GM10248 (cell line): ENCODE measurements around the gene ADCY10.
"Not testable (repeated sequence)": the region's sequence is repeated elsewhere in the genome, so short reads cannot be mapped to it uniquely, and the experiment has no call there.

Source experiments
- CTCF ChIA-PET: fragments of 300-600 bp; sonication (Branson Sonifier 250); formaldehyde crosslinking; extraction: SDS; loops from one replicate; lab custom pipeline; 2021; ENCODE audit warnings: antibody characterized with exemption; lab: Yijun Ruan, JAX
- POLR2A ChIA-PET: fragments of 350-650 bp; sonication (Branson Sonifier 250); formaldehyde crosslinking; extraction: SDS; loops from one replicate; lab custom pipeline; 2020; ENCODE audit warnings: antibody characterized with exemption; lab: Yijun Ruan, JAX
- DNase-seq: peaks from one replicate; pipeline ENCODE4 v3.0.0; 2012; ENCODE audit errors: extremely low spot score
- TF ChIP-seq, protein P1 (sequence below): IDR thresholded peaks from 2 replicates; pipeline ENCODE4 v1.5.1; 2012; ENCODE audit warnings: mild to moderate bottlenecking, low read depth; ENCODE audit errors: extremely low read depth, missing control alignments, control extremely low read depth

ADCY10 gene

DNA sequence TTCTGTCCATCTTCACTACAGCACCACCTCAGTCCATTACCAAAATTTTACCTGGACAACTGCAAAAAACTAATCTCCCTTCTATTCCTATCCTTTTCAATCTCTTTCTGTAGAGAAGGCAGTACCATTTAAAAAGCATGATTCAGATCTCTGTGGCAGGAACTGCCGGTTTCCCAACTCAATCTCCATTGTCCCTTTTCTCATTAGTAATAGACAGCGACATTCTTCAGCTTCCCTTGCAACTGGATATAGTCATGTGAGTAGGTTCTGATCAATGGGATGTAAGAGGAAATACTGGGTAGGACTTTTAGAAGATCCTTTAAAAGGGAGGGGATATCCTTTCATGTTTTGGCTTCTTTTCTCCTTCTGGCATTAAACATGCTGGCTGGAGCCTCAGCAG lies 74.9 kb downstream of the ADCY10 start:
- CTCF ChIA-PET: no interaction called here

DNA sequence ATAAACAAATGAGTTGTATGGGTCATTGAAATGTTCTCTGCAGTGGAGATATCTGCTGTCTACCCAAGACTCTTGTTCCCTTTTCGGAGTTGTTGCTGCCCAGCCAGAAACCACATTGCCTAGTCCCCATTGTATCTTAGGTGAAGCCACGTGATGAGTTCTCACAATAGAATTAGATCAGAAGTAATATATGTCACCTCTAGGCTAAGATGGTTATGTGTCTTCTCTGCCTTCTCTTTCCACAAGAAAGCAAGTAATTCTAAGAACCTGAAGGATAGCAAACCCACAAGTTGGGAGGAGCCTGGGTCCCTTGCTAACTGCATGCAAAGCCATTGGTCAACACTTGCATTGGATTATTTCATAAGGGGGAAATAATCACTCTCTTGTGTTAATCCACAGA lies 76.6 kb downstream of the ADCY10 start:
- ChIA-PET POLR2A (no interaction called here), CTCF (no interaction called here)
- no peak for DNase-seq
- TF ChIP-seq, protein P1, sequence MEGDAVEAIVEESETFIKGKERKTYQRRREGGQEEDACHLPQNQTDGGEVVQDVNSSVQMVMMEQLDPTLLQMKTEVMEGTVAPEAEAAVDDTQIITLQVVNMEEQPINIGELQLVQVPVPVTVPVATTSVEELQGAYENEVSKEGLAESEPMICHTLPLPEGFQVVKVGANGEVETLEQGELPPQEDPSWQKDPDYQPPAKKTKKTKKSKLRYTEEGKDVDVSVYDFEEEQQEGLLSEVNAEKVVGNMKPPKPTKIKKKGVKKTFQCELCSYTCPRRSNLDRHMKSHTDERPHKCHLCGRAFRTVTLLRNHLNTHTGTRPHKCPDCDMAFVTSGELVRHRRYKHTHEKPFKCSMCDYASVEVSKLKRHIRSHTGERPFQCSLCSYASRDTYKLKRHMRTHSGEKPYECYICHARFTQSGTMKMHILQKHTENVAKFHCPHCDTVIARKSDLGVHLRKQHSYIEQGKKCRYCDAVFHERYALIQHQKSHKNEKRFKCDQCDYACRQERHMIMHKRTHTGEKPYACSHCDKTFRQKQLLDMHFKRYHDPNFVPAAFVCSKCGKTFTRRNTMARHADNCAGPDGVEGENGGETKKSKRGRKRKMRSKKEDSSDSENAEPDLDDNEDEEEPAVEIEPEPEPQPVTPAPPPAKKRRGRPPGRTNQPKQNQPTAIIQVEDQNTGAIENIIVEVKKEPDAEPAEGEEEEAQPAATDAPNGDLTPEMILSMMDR: no peak

More for the DNA sequence above, 74.9 kb downstream of the ADCY10 start:
- DNase-seq: no peak
- TF ChIP-seq, protein P1: no peak
- POLR2A ChIA-PET: no interaction called here

GRCh38 chr1:167836197-167836596 lies 77.7 kb downstream of the ADCY10 start:
- ChIA-PET POLR2A (no interaction called here), CTCF (no interaction called here)
- DNase-seq: no peak
- TF ChIP-seq, protein P1: no peak

DNA sequence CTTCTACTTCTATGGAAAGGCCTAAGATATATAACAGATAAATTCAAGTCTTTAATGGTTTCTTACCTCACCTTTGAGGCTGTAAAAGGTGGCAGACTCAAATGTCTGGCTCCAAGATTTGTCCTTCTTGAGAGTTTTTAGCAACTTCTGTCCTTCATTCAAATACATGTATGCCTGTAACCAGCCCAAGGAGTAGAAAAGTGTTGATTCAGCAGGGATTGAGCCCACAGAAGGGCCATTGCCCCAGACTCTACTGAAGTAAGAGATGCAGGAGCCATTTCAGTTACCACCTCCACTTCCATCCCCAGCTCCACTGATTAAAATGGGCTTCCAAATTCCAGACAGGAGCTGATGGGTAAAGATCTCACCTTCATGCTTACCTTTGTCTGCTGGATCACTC lies 80.0 kb downstream of the ADCY10 start:
- ChIA-PET POLR2A (no interaction called here), CTCF (interaction anchor here (1.2 kb wide), 1 partner anchor 9 kb away, joined by 3 read pairs; no protein-coding TSS in a partner anchor)
- TF ChIP-seq, protein P1: no peak
- no peak for DNase-seq

DNA sequence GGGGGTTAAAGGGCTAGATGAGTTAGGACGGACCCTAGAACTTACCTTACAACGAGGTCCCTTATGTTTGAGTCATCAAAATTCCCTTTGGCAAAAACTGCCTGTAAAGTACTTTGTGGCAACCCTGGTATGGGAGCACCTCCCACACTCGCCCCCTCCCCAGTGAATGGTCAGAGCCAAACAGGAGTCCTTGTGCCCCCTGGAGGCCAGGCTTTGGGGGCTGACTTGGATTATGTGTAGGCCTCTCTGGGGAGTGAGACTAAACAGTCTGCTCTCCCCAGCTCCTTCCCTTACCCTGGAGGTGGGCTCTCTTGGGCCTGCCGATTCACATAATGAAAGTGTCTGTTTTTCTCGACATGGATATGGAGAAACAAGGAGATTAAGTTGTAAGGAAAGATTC lies 81.2 kb downstream of the ADCY10 start:
- ChIA-PET CTCF (interaction anchor here (0.8 kb wide), 1 partner anchor 14 kb away, joined by 3 read pairs; no protein-coding TSS in a partner anchor), POLR2A (no interaction called here)
- no peak for DNase-seq
- TF ChIP-seq, protein P1: no peak

DNA sequence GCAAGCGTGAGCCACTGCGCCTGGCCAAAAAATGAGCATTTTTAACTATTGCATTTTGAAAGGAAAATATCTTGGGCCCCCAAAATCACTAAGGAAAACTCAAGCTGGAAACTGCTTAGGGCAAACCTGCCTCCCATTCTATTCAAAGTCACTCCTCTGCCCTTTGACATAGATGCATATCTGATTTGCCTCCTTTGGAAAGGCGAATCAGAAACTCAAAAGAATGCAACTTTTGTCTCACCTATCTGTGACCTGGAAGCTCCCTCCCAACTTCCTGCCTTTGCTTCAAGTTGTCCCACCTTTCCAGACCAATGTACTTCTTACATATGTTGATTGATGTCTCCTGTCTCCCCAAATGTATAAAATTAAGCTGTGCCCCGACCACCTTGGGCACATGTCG lies 83.3 kb downstream of the ADCY10 start:
- POLR2A ChIA-PET, DNase-seq: not testable (repeated sequence)
- CTCF ChIA-PET: interaction anchor here (1.2 to 1.5 kb wide), 2 partner anchors 16 to 31 kb away, joined by 3 to 4 read pairs; no protein-coding TSS in a partner anchor

- DNase-seq: no peak
- TF ChIP-seq, protein P1: no peak
- POLR2A ChIA-PET: no interaction called here
- CTCF ChIA-PET: interaction anchor here (1.2 to 1.6 kb wide), 5 partner anchors 12 to 405 kb away, joined by 3 to 6 read pairs (median 3); no protein-coding TSS in a partner anchor
These were observed 84.1 kb downstream of the ADCY10 start for GRCh38 chr1:167829868-167830267.
